ENCODE results near the gene NAB2. TPM values are rescaled to one million over a fixed set of nuclear protein-coding genes. Genes with fewer than 3 reads are reported as not detected.

NAB2 gene
- total and polyA plus RNA-seq, 2 of the 8 experiments (the other 6 are each of a cell fraction or from before 2014, with no cell fraction given): 20.9 to 23.5 TPM

DNA sequence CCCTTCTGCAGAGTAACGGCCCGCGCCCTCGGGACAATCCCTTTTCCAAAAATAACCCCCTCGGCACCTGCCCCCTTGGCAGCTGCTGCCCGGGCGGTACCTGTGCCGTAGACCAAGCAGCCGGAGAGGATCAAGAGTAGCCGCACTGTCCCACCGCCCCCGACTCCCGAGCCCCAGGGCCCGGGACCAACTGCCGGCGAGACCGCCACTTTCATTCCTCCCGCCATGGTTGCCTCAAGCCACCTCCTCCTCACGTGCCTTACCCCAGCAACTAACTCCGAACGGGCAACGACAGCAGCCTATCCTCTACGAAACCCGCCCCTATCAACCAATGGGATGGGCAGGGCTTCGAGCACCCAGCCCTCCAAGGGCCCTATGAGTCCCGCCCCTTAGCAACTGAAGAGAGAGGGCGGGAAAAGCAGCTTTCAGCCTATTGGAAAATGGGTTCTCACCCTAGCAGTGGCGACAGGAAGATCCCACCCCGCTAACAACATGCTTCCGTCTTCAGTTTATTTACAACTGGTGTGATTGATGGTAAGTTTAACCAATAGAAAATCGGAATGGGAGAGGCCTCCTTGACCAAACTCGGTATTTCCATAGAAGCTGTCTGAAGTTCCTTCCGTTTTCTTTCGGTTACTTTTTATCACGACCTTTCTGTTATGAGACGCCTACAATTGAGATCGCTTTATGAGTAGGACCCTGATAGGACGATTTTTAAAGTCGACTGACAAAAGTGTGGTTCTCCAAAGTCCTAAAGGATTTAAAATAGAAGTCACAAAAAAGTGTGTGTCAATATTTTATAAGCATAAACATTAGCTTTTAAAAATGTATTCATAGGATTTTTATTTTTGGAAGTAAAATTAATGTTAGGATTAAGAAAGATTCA is 10.2 kb upstream of the NAB2 start, which contains the start of gene NEMP1 (continued):
- no peak for TF ChIP-seq EZH2 (IDR thresholded peaks at IDR 0.05; ENCODE audit: low read depth, low read length, severe bottlenecking)
- TF ChIP-seq TBP (IDR thresholded peaks at IDR 0.05; ENCODE audit: low read depth, low read length): peak; percentile 84
